HG02623 (cell line): ENCODE measurements around the gene OR5AN1.
"Not testable (repeated sequence)": the region's sequence is repeated elsewhere in the genome, so short reads cannot be mapped to it uniquely, and the experiment has no call there.

Experiments
- ATAC-seq: cut with Tn5 transposase; IDR thresholded peaks from one replicate; pipeline ENCODE4 v1.9.1; 2021; ENCODE audit warnings: moderate library complexity; ENCODE audit not compliant: unreplicated experiment

Gene OR5AN1

DNA sequence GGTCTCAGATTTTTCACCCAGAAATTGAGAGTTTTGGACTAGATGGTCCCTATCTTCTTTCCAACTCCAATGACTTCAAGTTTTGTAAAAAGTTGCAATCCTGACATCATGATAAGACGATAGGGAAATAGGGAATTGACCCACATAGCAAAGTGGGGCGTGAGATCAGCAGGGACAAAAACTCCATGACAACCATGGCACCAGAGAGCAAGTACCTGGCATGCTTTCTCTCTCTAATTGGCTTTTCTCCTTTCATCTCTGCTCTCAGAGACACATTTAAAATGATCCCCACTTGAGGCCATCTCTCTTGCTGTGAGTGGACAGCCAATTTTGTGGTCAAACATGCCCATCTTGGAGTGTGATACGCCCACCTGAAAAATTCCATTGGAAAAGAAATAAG is at the start of gene OR5AN1:
TSS of gene OR5AN1 (plus strand) at position 301 of the 400 bp plus-strand sequence. CDS start 5,564 bp downstream, outside the sequence.
- ATAC-seq: no peak

- no peak for ATAC-seq
These were observed 23.7 kb upstream of the OR5AN1 start for GRCh38 chr11:59335001-59335400.

DNA sequence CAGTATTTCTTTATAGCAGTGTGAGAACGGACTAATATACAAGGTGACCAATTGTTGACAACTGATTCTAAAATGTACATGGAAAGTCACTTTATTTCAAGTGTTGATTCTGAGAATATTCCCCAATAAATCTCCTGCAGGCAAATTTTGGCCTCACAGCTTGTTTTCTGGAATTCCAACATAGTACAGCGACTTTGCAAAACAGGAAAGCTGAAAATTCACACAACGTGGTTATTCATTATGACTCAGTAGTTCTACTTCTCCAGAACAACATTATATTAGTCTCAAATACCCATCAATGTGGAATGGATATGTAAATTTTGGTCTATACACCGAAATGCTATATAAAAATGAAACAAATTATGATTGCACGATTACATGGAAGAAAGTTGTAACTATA is 22.5 kb upstream of the OR5AN1 start:
- no peak for ATAC-seq

DNA sequence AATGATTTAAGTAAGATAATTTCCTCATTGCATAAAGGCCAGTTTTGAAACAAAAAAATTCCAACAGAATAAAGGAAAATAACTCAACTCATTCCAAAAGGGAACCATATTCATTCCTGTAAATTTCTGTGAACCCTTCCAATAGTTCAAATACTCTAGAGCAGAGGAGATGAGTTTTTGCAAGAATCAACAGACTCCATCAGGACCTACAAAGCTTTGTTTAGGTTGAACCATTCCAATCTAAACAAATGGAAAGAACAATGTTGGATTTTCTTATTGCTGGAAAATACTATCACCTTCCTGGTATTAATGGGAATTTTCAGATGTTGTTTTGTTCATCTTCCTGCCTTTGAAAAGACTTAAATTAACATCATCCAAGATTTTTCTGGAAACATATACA is 21.8 kb upstream of the OR5AN1 start:
- no peak for ATAC-seq

DNA sequence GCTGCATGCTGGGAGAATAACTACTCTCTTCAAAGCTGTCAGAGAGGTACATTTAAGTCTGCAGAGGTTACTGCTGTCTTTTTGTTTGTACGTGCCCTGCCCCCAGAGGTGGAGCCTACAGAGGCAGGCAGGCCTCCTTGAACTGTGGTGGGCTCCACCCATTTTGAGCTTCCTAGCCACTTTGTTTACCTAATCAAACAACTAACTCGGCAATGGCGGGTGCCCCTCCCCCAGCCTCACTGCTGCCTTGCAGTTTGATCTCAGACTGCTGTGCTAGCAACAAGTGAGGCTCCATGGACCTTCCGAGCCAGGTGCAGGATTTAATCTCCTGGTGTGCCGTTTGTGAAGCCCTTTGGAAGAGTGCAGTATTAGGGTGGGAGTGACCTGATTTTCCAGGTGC is 9.0 kb upstream of the OR5AN1 start:
- ATAC-seq: not testable (repeated sequence)

- ATAC-seq: no peak
These were observed 3.5 kb upstream of the OR5AN1 start for GRCh38 chr11:59355226-59355625.

DNA sequence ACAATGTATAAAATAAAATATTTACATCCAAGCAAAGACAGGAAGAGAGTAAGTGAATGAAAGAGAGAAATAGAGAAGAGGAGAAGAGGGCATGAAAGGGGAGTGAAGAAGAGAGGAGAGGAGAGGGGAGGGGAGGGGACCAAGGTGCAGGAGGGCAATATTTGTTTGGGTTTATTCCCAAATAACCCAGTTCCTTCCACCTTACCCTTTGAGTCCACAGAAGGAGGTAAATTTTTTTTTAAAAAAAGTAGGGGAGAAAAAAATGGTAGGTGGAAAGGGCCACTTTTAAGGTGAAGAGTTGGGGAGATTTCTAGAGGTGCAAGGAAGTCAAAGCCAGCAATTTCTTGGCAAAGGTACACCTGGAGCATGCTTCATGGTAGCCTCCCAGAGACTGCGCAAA is 2.1 kb upstream of the OR5AN1 start:
- ATAC-seq: no peak

- no peak for ATAC-seq
These were observed 675 bp upstream of the OR5AN1 start for GRCh38 chr11:59358020-59358419.

DNA sequence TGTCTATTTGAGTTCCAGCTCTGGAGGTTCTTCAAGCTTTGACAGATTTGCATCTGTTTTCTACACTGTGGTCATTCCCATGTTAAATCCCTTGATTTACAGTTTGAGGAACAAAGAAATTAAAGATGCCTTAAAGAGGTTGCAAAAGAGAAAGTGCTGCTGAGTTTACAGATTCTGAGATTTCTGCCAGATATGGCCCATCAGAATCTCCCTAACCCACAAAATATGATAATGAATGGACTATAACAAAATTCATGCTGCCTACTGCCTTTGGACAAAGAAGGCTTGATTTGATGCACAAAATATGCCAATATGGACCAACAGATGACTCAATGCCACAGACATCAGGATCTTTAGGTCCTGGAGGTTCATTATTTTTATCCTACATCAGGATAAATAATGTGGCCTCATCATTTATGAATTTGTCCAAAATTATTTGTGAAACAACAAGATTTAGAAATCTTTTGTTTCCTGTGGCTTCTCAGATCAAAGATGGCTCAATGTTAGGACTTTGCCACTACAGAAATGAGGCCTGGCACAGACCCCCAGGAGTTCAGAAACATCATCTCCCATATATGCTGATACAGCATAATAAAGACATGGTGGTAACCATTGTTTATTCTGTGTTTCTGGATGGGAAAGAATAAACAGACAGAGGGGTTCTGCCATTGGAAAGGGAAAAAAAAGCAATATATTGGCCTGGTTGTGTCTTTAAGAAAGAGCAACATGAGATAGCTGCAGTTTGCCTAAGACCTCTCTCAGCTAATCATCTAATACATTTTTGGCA is 6.7 kb downstream of the OR5AN1 start:
- ATAC-seq: no peak

- ATAC-seq: no peak
These were observed 9.7 kb downstream of the OR5AN1 start for GRCh38 chr11:59368238-59369022.

DNA sequence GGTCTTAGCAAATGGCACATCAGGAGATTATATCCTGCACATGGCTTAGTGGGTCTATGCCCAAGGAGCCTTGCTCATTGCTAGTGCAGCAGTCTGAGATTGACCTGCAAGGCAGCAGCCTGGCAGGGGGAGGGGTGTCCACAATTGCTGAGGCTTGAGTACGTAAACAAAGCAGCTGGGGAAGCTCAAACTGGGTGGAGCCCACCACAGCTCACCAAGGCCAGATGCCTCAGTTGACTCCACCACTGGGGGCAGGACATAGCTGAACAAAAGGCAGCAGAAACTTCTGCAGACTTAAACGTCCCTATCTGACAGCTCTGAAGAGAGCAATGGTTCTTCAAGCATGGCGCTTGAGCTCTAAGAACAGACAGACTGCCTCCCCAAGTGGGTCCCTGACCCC is 13.6 kb downstream of the OR5AN1 start:
- not testable (repeated sequence) for ATAC-seq

DNA sequence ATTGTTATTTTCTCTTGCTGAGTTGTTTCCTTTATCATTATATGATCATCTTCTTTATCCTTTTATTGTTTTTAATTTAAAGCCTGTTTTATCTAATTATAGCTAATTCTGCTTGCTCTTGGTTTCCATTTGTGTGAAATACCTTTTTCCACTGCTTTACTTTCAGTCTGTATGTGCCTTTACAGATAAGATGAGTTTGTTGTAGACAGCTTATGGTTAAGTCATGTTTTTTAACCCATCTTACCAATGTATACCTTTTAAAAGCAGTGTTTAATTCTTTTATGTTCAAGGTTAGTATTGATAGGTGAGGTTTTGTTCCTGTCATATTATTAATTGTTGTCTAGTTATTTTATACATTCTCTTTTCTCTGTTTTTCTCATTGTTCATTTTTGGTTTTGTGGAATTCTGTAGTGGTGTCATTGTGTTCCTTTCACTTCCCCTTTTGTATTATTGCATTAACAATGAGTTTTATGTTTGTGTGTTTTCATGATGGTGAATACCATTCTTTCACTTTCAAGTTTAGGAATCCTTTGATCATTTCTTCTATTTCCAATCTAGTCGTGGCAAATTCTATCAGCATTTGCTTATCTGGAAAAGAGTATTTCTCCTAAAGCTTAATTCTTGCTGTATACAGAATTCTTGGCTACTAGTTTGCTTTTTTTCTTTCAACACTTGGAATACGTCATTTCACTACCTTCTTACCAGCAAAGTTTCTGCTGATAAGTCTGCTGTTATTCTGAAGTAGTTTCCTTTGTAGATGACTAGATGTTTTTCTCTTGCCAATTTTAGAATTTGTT is 21.8 kb downstream of the OR5AN1 start:
- peak; percentile 94 for ATAC-seq

GRCh38 chr11:59394186-59394585 is 35.5 kb downstream of the OR5AN1 start:
- ATAC-seq: no peak

- no peak for ATAC-seq
These were observed 42.0 kb downstream of the OR5AN1 start for GRCh38 chr11:59400461-59401261.

DNA sequence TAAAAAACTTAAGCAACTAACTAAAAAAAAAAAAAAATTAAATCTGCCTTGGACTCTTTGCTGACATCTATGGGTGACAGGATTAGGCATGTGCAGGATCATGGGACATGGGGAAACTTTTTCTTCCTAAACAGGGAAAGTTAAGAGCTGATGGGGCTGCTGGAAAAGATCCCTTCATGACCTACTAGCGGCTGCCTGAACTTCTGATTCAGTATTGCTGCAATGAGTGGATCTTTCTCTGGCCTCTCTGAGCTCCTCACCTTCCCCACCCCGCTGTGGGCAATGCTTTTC is 42.5 kb downstream of the OR5AN1 start:
- no peak for ATAC-seq

GRCh38 chr11:59403546-59403945 is 44.9 kb downstream of the OR5AN1 start:
- no peak for ATAC-seq

GRCh38 chr11:59413646-59414045 is 55.0 kb downstream of the OR5AN1 start:
- no peak for ATAC-seq

DNA sequence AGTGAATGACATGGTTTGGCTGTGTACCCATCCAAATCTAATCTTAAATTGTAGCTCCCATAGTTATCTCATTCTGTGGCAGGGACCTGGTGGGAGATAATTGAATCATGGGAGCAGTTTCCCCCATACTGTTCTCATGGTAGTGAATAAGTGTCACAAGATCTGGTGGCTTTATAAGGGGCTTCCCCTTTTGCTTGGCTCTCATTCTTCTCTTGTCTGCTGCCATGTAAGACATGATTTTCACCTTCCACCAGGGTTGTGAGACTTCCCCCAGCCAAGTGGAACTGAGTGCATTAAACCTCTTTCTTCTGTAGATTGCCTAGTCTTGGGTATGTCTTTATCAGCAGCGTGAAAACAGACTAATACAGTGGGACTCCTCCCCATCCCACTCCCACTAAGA is 56.4 kb downstream of the OR5AN1 start:
- no peak for ATAC-seq

DNA sequence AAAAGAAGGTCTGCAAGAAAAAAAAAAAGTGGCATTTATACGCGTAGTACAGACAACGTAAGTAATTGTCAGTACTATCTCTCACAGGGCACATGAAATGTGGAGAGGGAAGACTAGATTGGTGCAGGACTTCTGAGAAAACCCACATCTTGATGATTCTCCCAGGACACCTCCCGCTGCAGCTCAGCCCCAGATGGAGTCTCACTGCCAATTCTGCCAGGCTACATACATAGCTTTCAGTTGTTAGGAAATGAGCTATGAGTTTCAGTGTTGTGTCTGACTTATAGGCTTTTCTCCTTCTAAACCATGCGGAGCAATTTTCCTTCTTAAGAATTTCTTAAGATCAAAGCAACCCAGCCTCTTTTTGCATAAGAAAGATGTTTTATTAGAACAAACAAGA is 57.9 kb downstream of the OR5AN1 start:
- ATAC-seq: no peak

DNA sequence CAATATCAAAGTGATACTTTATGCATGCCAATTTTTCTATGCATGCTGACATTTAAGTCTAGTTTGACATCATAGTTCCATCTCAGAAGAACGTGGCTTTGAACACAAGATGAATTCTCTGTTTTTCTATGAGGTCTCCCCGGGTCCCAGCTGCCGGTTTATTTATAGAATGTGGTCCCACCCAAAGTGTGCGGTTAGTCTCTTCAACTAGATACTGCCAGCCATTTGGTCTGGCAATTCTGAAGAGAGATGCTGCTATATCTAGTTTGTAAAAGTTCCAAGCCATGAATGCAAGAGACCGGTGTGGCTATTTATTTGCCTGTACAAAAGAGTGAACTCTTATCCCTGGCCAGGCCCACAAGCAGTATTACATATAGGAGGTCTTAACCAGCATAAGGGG is 58.3 kb downstream of the OR5AN1 start:
- ATAC-seq: no peak

GRCh38 chr11:59418156-59418555 is 59.5 kb downstream of the OR5AN1 start:
- ATAC-seq: no peak
